A549 (cell line): ENCODE measurements around the gene CCR3. TPM values are rescaled to one million over a fixed set of nuclear protein-coding genes. Genes with fewer than 3 reads are reported as not detected.

Experiments used
- ATAC-seq, 2 experiments: fragments of 200-7000 bp in 1 of 2; fragments of >200 bp in 1 of 2; cut with Nextera tagmentation in 1 of 2; cut with Tn5 transposase in 1 of 2; 3 replicates each; pipeline versions ENCODE4 v1.8.0 to v1.9.1; 2018 to 2020; ENCODE audit warnings: mild to moderate bottlenecking in 1 of 2, moderate library complexity in 1 of 2
- CTCF ChIA-PET: fragments of 300-600 bp; sonication (Branson Sonifier 250); formaldehyde crosslinking; extraction: SDS; loops from one replicate; lab custom pipeline; 2021; ENCODE audit warnings: antibody characterized with exemption, inconsistent platforms; lab: Yijun Ruan, JAX
- POLR2A ChIA-PET: fragments of 350-600 bp; formaldehyde crosslinking; extraction: SDS; loops from one replicate; lab custom pipeline; 2021; ENCODE audit warnings: antibody characterized with exemption, inconsistent platforms; lab: Yijun Ruan, JAX
- DNase-seq, 2 experiments: peaks; one replicate each; pipeline versions ENCODE4 v3.0.0 to v3.0.0-alpha.2; 2011 to 2016; ENCODE audit warnings: low read depth in 1 of 2, low spot score in 1 of 2
- FAIRE-seq: peaks from 2 replicates; lab custom pipeline; 2011; peaks lifted over from hg19 to GRCh38; lab: Jason Lieb, UNC
- H3K27ac ChIP-seq, 2 experiments: fragments of >200 bp; sonication (Bioruptor Twin); formaldehyde crosslinking; 3 replicates each; pipeline ENCODE4 v1.5.1; 2016 to 2017
- H3K4me1 ChIP-seq: fragments of >200 bp; sonication (Bioruptor Twin); formaldehyde crosslinking; 3 replicates; pipeline ENCODE4 v1.6.1; 2016
- H3K4me2 ChIP-seq: fragments of >200 bp; sonication (Bioruptor Twin); formaldehyde crosslinking; 3 replicates; pipeline ENCODE4 v1.6.1; 2016
- H3K4me3 ChIP-seq: fragments of >200 bp; sonication (Bioruptor Twin); formaldehyde crosslinking; 3 replicates; pipeline ENCODE4 v1.5.1; 2016
- H3K9me3 ChIP-seq: fragments of >200 bp; sonication (Bioruptor Twin); formaldehyde crosslinking; 3 replicates; pipeline ENCODE4 v1.6.1; 2016
- CBX2 ChIP-seq: fragments of 200-600 bp; sonication (generic); IDR thresholded peaks from 2 replicates; pipeline ENCODE4 v1.6.1; 2016; ENCODE audit warnings: low read depth, mild to moderate bottlenecking, borderline replicate concordance
- CHD4 ChIP-seq: fragments of 200-600 bp; sonication (generic); IDR thresholded peaks from 2 replicates; pipeline ENCODE4 v1.6.1; 2016; ENCODE audit warnings: antibody characterized with exemption, mild to moderate bottlenecking, borderline replicate concordance
- EHF ChIP-seq: fragments of 250-450 bp; sonication (Bioruptor Pico); IDR thresholded peaks from 2 replicates; pipeline ENCODE4 v1.5.0; 2020; ENCODE audit warnings: mild to moderate bottlenecking
- ESRRA ChIP-seq: fragments of 150-350 bp; IDR thresholded peaks from 2 replicates; pipeline ENCODE4 v1.6.1; 2014; ENCODE audit warnings: mild to moderate bottlenecking, low read length, borderline replicate concordance
- FOXS1 ChIP-seq: fragments of 250-450 bp; sonication (Bioruptor Pico); IDR thresholded peaks from 2 replicates; pipeline ENCODE4 v1.5.0; 2020; ENCODE audit warnings: mild to moderate bottlenecking, moderate library complexity
- GATA3 ChIP-seq: IDR thresholded peaks from 2 replicates; pipeline ENCODE4 v1.6.1; 2012; ENCODE audit warnings: borderline replicate concordance
- HEYL ChIP-seq: fragments of 250-450 bp; sonication (Bioruptor Pico); IDR thresholded peaks from 2 replicates; pipeline ENCODE4 v1.8.0; 2021; ENCODE audit warnings: mild to moderate bottlenecking, moderate library complexity
- HOXA7 ChIP-seq: fragments of 250-450 bp; sonication (Bioruptor Pico); IDR thresholded peaks from 2 replicates; pipeline ENCODE4 v1.5.0; 2020; ENCODE audit warnings: mild to moderate bottlenecking, moderate library complexity
- HOXB13 ChIP-seq: fragments of 250-450 bp; sonication (Bioruptor Pico); IDR thresholded peaks from 2 replicates; pipeline ENCODE4 v1.5.0; 2020; ENCODE audit warnings: low read depth, mild to moderate bottlenecking, moderate library complexity
- HOXB5 ChIP-seq: fragments of 250-450 bp; sonication (Bioruptor Pico); IDR thresholded peaks from 2 replicates; pipeline ENCODE4 v1.5.0; 2020; ENCODE audit warnings: mild to moderate bottlenecking, moderate library complexity
- KDM5A ChIP-seq: fragments of 200-600 bp; sonication (generic); IDR thresholded peaks from 2 replicates; pipeline ENCODE4 v1.6.1; 2016; ENCODE audit warnings: antibody characterized with exemption, mild to moderate bottlenecking
- MAFK ChIP-seq: fragments of 450-650 bp; IDR thresholded peaks from 2 replicates; pipeline ENCODE4 v1.6.1; 2014; ENCODE audit not compliant: partially characterized antibody
- MYC ChIP-seq: IDR thresholded peaks from 2 replicates; pipeline ENCODE4 v1.6.1; 2012; ENCODE audit warnings: mild to moderate bottlenecking, inconsistent platforms, low read length, improper control_type of control experiment, borderline replicate concordance
- NPAS2 ChIP-seq: fragments of 250-450 bp; sonication (Bioruptor Pico); IDR thresholded peaks from 2 replicates; pipeline ENCODE4 v1.8.0; 2022; ENCODE audit warnings: mild to moderate bottlenecking, moderate library complexity, borderline replicate concordance
- POLR2AphosphoS2 ChIP-seq: conservative IDR thresholded peaks from 2 replicates; pipeline ENCODE4 v1.6.1; 2012; ENCODE audit warnings: low read length, improper control_type of control experiment, inconsistent platforms
- RARB ChIP-seq: fragments of 250-450 bp; sonication (Bioruptor Pico); IDR thresholded peaks from 2 replicates; pipeline ENCODE4 v1.8.0; 2021; ENCODE audit warnings: mild to moderate bottlenecking, moderate library complexity
- TFCP2L1 ChIP-seq: fragments of 250-450 bp; sonication (Bioruptor Pico); IDR thresholded peaks from 2 replicates; pipeline ENCODE4 v1.5.0; 2021; ENCODE audit warnings: mild to moderate bottlenecking
- TP53 ChIP-seq: fragments of 250-450 bp; sonication (Bioruptor Pico); IDR thresholded peaks from 2 replicates; pipeline ENCODE4 v1.5.0; 2021; ENCODE audit warnings: mild to moderate bottlenecking, moderate library complexity
- ZFP36 ChIP-seq: fragments of 450-650 bp; IDR thresholded peaks from 2 replicates; pipeline ENCODE4 v1.6.1; 2014; ENCODE audit warnings: borderline replicate concordance; ENCODE audit not compliant: partially characterized antibody
- ZNF302 ChIP-seq: fragments of 250-450 bp; sonication (Bioruptor Pico); IDR thresholded peaks from 2 replicates; pipeline ENCODE4 v1.9.0; 2021; ENCODE audit warnings: inconsistent platforms, mild to moderate bottlenecking, moderate library complexity
- ZSCAN20 ChIP-seq: fragments of 250-450 bp; sonication (Bioruptor Pico); IDR thresholded peaks from 2 replicates; pipeline ENCODE4 v1.8.0; 2022; ENCODE audit warnings: mild to moderate bottlenecking, moderate library complexity
- WGBS: methylation state at CpG from one replicate; pipeline ENCODE4 v1.1.6; 2017; ENCODE audit errors: missing lambda C conversion rate; 5-methylcytosine and 5-hydroxymethylcytosine counted together
- polyA plus RNA-seq, 4 experiments: library from polyadenylated mRNA; depleted of rRNA in 3 of 4; stranded (reverse); fragments of >200 nt; fragmentation: RNase III in 1 of 4; extraction: RNeasy Plus Mini Kit Qiagen cat#74134 plus additional on column Dnase treatment in 1 of 4; gene quantifications; 2 replicates in 3 of 4; 3 replicates in 1 of 4; pipeline ENCODE4 v1.2.3, GENCODE V29; 2011 to 2017
- TF ChIP-seq, protein P1 (sequence below): fragments of 250-450 bp; sonication (Bioruptor Pico); IDR thresholded peaks from 2 replicates; pipeline ENCODE4 v1.5.0; 2021; ENCODE audit warnings: mild to moderate bottlenecking, moderate library complexity, borderline replicate concordance
- TF ChIP-seq, protein P2 (sequence below): fragments of 450-650 bp; IDR thresholded peaks from 2 replicates; pipeline ENCODE4 v1.6.1; 2014; ENCODE audit warnings: antibody characterized with exemption
- TF ChIP-seq, protein P3 (sequence below): IDR thresholded peaks from 2 replicates; pipeline ENCODE4 v1.6.1; 2012
- TF ChIP-seq, protein P4 (sequence below): IDR thresholded peaks from 2 replicates; pipeline ENCODE4 v1.6.1; 2012; ENCODE audit warnings: low read depth, borderline replicate concordance
- TF ChIP-seq, protein P5 (sequence below): IDR thresholded peaks from 2 replicates; pipeline ENCODE4 v1.6.1; 2012
- TF ChIP-seq, protein P6 (sequence below): fragments of 250-450 bp; sonication (Bioruptor Pico); IDR thresholded peaks from 2 replicates; pipeline ENCODE4 v1.5.0; 2020; ENCODE audit warnings: low read depth, mild to moderate bottlenecking, moderate library complexity
- TF ChIP-seq, protein P7 (sequence below): fragments of 150-350 bp; IDR thresholded peaks from 2 replicates; pipeline ENCODE4 v1.6.1; 2014; ENCODE audit warnings: low read depth, mild to moderate bottlenecking, low read length

The CCR3 gene
- polyA plus RNA-seq, 2 of the 4 experiments (the other 2 are of a cell fraction), result not detected

DNA sequence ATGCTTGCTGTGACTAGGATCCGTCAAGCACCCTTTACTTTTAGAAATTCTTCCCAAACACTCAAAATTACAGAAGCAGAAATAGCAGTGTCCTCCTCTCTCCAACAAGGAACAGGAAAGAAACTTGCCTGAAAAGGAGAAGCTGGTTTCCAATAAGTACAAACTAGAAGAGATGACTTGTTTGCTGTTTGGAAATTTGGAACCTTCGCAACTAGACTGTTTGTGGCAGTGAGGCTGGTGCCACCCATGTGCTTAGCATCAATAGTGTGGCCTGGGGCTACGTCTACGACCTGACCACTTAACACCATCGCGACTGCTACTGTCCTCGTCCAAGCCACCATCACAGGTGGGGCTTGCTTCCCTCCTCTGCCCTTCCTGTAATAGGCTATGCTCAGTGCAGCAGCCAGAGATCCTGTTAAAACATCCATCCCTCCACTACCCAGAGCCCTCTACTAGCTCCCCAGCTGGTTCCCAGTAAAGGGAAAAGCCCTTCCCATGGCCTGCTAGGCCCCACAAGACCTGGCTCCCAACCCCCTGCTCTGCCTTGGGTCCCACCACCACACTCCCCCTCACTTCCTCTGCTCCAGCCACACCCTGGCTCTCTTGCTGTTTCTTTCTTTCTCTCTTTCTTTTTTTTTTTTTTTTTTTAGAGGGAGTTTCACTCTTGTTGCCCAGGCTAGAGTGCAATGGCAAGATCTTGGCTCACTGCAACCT, 59.0 kb downstream of the CCR3 start:
- H3K4me3 ChIP-seq, result no peak overlapping the region
- no peak overlapping the region for H3K4me2 ChIP-seq
- ATAC-seq (no peak), DNase-seq (no peak), FAIRE-seq (no peak)
- no peak overlapping the region for H3K27ac ChIP-seq
- TF ChIP-seq, protein P1, sequence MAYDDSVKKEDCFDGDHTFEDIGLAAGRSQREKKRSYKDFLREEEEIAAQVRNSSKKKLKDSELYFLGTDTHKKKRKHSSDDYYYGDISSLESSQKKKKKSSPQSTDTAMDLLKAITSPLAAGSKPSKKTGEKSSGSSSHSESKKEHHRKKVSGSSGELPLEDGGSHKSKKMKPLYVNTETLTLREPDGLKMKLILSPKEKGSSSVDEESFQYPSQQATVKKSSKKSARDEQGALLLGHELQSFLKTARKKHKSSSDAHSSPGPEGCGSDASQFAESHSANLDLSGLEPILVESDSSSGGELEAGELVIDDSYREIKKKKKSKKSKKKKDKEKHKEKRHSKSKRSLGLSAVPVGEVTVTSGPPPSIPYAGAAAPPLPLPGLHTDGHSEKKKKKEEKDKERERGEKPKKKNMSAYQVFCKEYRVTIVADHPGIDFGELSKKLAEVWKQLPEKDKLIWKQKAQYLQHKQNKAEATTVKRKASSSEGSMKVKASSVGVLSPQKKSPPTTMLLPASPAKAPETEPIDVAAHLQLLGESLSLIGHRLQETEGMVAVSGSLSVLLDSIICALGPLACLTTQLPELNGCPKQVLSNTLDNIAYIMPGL (CRISPR knock-in tag), result no peak
- TF ChIP-seq, protein P2, sequence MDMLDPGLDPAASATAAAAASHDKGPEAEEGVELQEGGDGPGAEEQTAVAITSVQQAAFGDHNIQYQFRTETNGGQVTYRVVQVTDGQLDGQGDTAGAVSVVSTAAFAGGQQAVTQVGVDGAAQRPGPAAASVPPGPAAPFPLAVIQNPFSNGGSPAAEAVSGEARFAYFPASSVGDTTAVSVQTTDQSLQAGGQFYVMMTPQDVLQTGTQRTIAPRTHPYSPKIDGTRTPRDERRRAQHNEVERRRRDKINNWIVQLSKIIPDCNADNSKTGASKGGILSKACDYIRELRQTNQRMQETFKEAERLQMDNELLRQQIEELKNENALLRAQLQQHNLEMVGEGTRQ, result no peak
- TF ChIP-seq, protein P3, sequence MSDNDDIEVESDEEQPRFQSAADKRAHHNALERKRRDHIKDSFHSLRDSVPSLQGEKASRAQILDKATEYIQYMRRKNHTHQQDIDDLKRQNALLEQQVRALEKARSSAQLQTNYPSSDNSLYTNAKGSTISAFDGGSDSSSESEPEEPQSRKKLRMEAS, result no peak
- no peak for TF ChIP-seq NPAS2
- no peak for TF ChIP-seq ZFP36
- TF ChIP-seq HEYL, result no peak
- no peak for TF ChIP-seq FOXS1 (CRISPR knock-in tag)
- no peak for TF ChIP-seq RARB (CRISPR knock-in tag)
- TF ChIP-seq, protein P4, sequence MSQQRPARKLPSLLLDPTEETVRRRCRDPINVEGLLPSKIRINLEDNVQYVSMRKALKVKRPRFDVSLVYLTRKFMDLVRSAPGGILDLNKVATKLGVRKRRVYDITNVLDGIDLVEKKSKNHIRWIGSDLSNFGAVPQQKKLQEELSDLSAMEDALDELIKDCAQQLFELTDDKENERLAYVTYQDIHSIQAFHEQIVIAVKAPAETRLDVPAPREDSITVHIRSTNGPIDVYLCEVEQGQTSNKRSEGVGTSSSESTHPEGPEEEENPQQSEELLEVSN, result no peak
- no peak for TF ChIP-seq HOXA7 (CRISPR knock-in tag)
- no peak for TF ChIP-seq ZSCAN20 (CRISPR knock-in tag)
- H3K4me1 ChIP-seq, result no peaks in the 10 kb centered on the region
- ChIA-PET CTCF (no interaction called here), POLR2A (no interaction called here)
- 37% methylated on average over 7 of the region's 7 CpGs for WGBS
- H3K9me3 ChIP-seq, result no peaks in the 10 kb centered on the region

DNA sequence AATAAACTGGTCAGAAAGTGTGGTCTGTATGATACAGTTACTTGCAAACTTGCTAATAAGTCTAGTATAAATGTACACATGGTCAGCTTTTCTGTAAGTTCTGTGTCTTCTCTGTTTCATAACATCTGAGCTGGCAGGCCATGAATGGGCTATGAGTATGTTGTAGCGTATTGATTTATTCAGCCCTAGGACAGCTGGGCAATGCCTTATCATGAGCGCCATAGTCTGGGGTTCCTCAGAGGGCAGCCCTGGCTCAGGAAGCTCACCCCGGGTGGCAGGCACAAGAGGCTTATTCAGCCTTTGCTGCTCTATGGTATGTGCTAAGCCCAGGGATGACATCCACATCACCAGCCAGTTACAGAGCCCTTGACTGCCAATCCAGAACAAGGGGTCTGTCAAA, 61.0 kb downstream of the CCR3 start:
- FAIRE-seq, result no peak
- H3K9me3 ChIP-seq, result no peaks in the 10 kb centered on the region
- ATAC-seq, result no peak
- H3K4me3 ChIP-seq, result no peak overlapping the region
- WGBS, result 63% methylated on average over 1 of the region's 3 CpGs
- no peak overlapping the region for H3K27ac ChIP-seq
- no peak for DNase-seq
- TF ChIP-seq HOXB13 (CRISPR knock-in tag), result no peak
- no peak for TF ChIP-seq HOXB5 (CRISPR knock-in tag)
- TF ChIP-seq KDM5A, result no peak
- ChIA-PET POLR2A (no interaction called here), CTCF (no interaction called here)
- no peak overlapping the region for H3K4me2 ChIP-seq
- H3K4me1 ChIP-seq, result no peaks in the 10 kb centered on the region

DNA sequence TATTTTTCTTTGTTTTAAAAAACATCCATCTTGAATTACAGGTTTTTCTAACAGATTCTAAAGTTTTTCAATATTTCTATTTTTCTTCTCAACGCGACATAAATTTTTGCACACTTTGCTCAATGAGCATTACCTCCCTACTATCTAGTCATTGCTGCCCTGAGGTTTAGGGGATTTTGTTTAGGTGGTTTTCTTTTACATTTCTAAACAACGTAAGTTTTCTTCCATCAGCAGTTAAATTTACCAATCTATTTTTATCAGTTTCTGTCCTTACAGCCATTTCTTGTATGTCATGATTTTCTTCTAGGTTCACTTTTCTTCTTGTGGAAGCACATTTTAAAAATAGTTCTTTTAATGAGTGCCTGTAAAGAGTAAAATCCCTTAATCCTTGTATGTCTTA, 62.5 kb downstream of the CCR3 start:
- Histone ChIP-seq H3K4me1 (no peaks in the 10 kb centered on the region), H3K4me3 (no peak overlapping the region), H3K9me3 (no peaks in the 10 kb centered on the region), H3K4me2 (no peak overlapping the region), H3K27ac (no peak overlapping the region)
- CTCF ChIA-PET, result no interaction called here
- FAIRE-seq (no peak), DNase-seq (no peak), ATAC-seq (no peak)
- 75% methylated on average over 3 of the region's 3 CpGs for WGBS
- POLR2A ChIA-PET, result no interaction called here
- TF ChIP-seq, protein P5, sequence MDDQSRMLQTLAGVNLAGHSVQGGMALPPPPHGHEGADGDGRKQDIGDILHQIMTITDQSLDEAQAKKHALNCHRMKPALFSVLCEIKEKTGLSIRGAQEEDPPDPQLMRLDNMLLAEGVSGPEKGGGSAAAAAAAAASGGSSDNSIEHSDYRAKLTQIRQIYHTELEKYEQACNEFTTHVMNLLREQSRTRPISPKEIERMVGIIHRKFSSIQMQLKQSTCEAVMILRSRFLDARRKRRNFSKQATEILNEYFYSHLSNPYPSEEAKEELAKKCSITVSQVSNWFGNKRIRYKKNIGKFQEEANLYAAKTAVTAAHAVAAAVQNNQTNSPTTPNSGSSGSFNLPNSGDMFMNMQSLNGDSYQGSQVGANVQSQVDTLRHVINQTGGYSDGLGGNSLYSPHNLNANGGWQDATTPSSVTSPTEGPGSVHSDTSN, result no peak
- no peak for TF ChIP-seq POLR2AphosphoS2
- no peak for TF ChIP-seq EHF
- TF ChIP-seq GATA3, result no peak
- TF ChIP-seq CBX2, result no peak
- TF ChIP-seq ZNF302, result no peak
- TF ChIP-seq TFCP2L1 (CRISPR knock-in tag), result no peak
- no peak for TF ChIP-seq ZSCAN20 (CRISPR knock-in tag)
- no peak for TF ChIP-seq TP53
- no peak for TF ChIP-seq ESRRA
- TF ChIP-seq CHD4, result no peak
- no peak for TF ChIP-seq NPAS2
- TF ChIP-seq, protein P6, sequence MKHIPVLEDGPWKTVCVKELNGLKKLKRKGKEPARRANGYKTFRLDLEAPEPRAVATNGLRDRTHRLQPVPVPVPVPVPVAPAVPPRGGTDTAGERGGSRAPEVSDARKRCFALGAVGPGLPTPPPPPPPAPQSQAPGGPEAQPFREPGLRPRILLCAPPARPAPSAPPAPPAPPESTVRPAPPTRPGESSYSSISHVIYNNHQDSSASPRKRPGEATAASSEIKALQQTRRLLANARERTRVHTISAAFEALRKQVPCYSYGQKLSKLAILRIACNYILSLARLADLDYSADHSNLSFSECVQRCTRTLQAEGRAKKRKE (CRISPR knock-in tag), result no peak
- TF ChIP-seq, protein P7, sequence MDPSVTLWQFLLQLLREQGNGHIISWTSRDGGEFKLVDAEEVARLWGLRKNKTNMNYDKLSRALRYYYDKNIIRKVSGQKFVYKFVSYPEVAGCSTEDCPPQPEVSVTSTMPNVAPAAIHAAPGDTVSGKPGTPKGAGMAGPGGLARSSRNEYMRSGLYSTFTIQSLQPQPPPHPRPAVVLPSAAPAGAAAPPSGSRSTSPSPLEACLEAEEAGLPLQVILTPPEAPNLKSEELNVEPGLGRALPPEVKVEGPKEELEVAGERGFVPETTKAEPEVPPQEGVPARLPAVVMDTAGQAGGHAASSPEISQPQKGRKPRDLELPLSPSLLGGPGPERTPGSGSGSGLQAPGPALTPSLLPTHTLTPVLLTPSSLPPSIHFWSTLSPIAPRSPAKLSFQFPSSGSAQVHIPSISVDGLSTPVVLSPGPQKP, result no peak
- no peak for TF ChIP-seq KDM5A
- TF ChIP-seq MAFK, result no peak
- TF ChIP-seq MYC, result no peak
